Measurements from ENCODE around the gene FN3K. TPM values are rescaled to one million over a fixed set of nuclear protein-coding genes. Genes with fewer than 3 reads are reported as not detected.
A peak's percentile ranks its signal among the peaks of the same experiment; 100 is the strongest.

Gene FN3K
- total and polyA plus RNA-seq, 2 of the 13 experiments (the other 11 are each of a cell fraction or from before 2014, with no cell fraction given): 3.5 to 12.2 TPM

DNA sequence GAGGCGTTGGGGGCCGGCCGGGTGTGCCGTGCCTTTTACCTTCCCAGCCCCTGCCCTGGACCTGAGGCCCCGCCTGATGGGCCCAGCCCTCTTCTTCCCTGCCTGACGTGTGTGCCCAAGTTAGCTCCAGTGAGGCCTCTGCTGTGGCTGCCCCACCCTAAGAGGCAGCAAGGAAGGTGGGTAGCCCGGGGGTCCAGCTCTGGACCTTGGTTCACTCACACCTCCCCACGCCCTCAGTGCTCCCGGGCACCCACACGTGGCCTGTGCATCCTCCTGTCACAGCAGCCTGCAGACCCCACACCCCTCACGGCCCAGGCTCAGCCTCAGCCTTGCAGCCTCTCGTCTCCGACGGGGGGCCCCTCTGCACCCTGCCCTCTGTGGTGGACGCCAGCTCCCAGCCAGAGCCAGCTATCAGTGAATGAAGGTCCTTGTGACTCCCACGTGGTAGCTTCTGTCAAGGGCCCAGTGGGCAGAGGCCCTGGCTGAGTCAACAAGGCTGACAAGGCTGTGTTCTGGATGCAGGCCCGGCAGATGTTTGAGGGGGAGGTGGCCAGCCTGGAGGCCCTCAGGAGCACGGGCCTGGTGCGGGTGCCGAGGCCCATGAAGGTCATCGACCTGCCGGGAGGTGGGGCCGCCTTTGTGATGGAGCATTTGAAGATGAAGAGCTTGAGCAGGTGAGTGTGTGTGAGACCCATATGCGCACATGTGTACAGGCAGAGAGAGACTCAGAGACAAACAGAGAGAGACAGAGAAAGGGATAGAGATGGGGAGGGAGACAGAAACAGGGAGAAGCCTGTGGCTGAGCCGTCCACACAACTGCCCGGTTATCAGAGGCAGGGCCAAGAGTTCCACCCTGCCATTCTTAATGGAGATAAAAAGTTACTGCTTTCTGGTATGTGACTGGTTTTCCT, 2.8 kb downstream of the FN3K start (continued):
- TF ChIP-seq ZNF616 (CRISPR knock-in tag; IDR thresholded peaks at IDR 0.05; ENCODE audit: low read depth): peak; percentile 99
- TF ChIP-seq, protein P1, sequence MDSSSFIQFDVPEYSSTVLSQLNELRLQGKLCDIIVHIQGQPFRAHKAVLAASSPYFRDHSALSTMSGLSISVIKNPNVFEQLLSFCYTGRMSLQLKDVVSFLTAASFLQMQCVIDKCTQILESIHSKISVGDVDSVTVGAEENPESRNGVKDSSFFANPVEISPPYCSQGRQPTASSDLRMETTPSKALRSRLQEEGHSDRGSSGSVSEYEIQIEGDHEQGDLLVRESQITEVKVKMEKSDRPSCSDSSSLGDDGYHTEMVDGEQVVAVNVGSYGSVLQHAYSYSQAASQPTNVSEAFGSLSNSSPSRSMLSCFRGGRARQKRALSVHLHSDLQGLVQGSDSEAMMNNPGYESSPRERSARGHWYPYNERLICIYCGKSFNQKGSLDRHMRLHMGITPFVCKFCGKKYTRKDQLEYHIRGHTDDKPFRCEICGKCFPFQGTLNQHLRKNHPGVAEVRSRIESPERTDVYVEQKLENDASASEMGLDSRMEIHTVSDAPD (CRISPR knock-in tag; IDR thresholded peaks at IDR 0.05): peak; percentile 98
- no peak for TF ChIP-seq PRPF4 (IDR thresholded peaks at IDR 0.05; ENCODE audit: low read depth, low read length, poor library complexity, severe bottlenecking)
- TF ChIP-seq SP5 (CRISPR knock-in tag; IDR thresholded peaks at IDR 0.05; ENCODE audit: borderline replicate concordance, low read depth): peak; percentile 93
- TF ChIP-seq RNF2 (conservative IDR thresholded peaks at IDR 0.05; ENCODE audit: low read depth): peak; percentile 99
- TF ChIP-seq, protein P2, sequence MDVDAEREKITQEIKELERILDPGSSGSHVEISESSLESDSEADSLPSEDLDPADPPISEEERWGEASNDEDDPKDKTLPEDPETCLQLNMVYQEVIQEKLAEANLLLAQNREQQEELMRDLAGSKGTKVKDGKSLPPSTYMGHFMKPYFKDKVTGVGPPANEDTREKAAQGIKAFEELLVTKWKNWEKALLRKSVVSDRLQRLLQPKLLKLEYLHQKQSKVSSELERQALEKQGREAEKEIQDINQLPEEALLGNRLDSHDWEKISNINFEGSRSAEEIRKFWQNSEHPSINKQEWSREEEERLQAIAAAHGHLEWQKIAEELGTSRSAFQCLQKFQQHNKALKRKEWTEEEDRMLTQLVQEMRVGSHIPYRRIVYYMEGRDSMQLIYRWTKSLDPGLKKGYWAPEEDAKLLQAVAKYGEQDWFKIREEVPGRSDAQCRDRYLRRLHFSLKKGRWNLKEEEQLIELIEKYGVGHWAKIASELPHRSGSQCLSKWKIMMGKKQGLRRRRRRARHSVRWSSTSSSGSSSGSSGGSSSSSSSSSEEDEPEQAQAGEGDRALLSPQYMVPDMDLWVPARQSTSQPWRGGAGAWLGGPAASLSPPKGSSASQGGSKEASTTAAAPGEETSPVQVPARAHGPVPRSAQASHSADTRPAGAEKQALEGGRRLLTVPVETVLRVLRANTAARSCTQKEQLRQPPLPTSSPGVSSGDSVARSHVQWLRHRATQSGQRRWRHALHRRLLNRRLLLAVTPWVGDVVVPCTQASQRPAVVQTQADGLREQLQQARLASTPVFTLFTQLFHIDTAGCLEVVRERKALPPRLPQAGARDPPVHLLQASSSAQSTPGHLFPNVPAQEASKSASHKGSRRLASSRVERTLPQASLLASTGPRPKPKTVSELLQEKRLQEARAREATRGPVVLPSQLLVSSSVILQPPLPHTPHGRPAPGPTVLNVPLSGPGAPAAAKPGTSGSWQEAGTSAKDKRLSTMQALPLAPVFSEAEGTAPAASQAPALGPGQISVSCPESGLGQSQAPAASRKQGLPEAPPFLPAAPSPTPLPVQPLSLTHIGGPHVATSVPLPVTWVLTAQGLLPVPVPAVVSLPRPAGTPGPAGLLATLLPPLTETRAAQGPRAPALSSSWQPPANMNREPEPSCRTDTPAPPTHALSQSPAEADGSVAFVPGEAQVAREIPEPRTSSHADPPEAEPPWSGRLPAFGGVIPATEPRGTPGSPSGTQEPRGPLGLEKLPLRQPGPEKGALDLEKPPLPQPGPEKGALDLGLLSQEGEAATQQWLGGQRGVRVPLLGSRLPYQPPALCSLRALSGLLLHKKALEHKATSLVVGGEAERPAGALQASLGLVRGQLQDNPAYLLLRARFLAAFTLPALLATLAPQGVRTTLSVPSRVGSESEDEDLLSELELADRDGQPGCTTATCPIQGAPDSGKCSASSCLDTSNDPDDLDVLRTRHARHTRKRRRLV (CRISPR knock-in tag; IDR thresholded peaks at IDR 0.05): peak; percentile 97
- peak; percentile 96 for TF ChIP-seq SP4 (CRISPR knock-in tag; IDR thresholded peaks at IDR 0.05)
- TF ChIP-seq ZNF670 (CRISPR knock-in tag; IDR thresholded peaks at IDR 0.05; ENCODE audit: borderline replicate concordance): peak; percentile 98
- peak; percentile 90 for TF ChIP-seq PHF8 (CRISPR knock-in tag; IDR thresholded peaks at IDR 0.05)
- TF ChIP-seq MEIS2 (CRISPR knock-in tag; IDR thresholded peaks at IDR 0.05): peak; percentile 99
- TF ChIP-seq IRF2 (CRISPR knock-in tag; IDR thresholded peaks at IDR 0.05): peak; percentile 99
- peak; percentile 99 for TF ChIP-seq ZNF276 (CRISPR knock-in tag; IDR thresholded peaks at IDR 0.05; ENCODE audit: low read depth)
- TF ChIP-seq ZBTB38 (CRISPR knock-in tag; IDR thresholded peaks at IDR 0.05): peak; percentile 99
- peak; percentile 60 for TF ChIP-seq ASH2L (IDR thresholded peaks at IDR 0.05; ENCODE audit: insufficient read length, low read depth, low read length)
- TF ChIP-seq ELF3 (CRISPR knock-in tag; IDR thresholded peaks at IDR 0.05): peak; percentile 99
- peak; percentile 92 for TF ChIP-seq DR1 (CRISPR knock-in tag; IDR thresholded peaks at IDR 0.05)
- TF ChIP-seq BCL6 (CRISPR knock-in tag; IDR thresholded peaks at IDR 0.05): peak; percentile 91
- TF ChIP-seq CEBPB (IDR thresholded peaks at IDR 0.05; ENCODE audit: borderline replicate concordance, low read depth, low read length): no peak
- peak; percentile 84 for TF ChIP-seq NFATC3 (CRISPR knock-in tag; IDR thresholded peaks at IDR 0.05)
- TF ChIP-seq ZNF367 (CRISPR knock-in tag; IDR thresholded peaks at IDR 0.05; ENCODE audit: borderline replicate concordance): peak; percentile 93; the same call in 1 of the 2 replicates
- peak; percentile 99 for TF ChIP-seq MEF2D (CRISPR knock-in tag; IDR thresholded peaks at IDR 0.05)
